ENCODE results near the gene GPC6.

- TF ChIP-seq CTCF (IDR thresholded peaks at IDR 0.05) (no peak), POLR2AphosphoS5 (IDR thresholded peaks at IDR 0.05) (no peak), POLR2A (IDR thresholded peaks at IDR 0.05) (peak in 1 of 4 donors; percentile 17)
These were observed 1097.5 kb downstream of the GPC6 start for GRCh38 chr13:94323764-94324758.
